Mucosa of gallbladder (tissue), 1 donor: ENCODE measurements around the gene DLK1. TPM values are rescaled to one million over a fixed set of nuclear protein-coding genes. Genes with fewer than 3 reads are reported as not detected.

Experiments used
- DNase-seq: peaks from one replicate; pipeline ENCODE4 v3.0.0-alpha.2; 2020; ENCODE audit warnings: low spot score
- total RNA-seq: library from RNA; stranded (reverse); gene quantifications from one replicate; pipeline ENCODE4 v1.2.1, GENCODE V29; 2021
- donor health status: DM: no; HTN: no; CAD: no.

Gene DLK1
- total RNA-seq, 1 donor from 2014 or later = 7.0 TPM

DNA sequence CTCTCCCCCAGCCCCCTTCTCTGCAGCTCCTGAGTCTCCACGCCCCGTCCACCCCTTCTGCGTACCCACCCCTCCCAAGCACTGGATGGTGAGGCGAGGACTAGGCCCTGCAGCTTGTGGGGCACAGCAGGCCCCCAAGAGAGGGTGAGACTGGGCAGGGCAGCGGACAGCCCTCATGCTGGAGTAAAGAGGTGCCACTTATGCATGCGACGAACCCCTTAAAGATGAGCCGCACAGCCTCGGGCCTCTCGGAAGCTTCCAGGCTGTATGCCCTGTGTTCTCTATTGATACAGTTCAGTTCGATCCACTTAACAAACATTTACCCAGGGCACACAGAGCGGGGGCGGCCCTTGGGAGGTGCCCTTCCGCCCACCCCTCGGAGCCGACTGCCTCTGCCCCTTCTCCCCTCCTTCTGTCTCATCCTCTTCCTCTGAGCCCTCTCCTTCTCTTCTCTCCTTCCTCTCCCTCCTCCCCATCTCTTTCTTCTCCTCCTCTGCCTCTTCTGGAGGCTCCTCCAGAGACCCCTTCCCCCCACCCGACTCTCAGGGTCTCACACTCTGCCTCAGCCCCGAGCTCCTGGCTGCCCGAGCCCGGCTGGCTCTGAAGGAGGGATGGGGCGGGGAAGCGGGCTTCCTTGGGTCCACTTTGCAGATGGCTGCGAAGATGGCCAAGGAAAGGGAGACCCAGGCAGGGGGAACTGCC, 32.7 kb upstream of the DLK1 start:
- no peak for DNase-seq

DNA sequence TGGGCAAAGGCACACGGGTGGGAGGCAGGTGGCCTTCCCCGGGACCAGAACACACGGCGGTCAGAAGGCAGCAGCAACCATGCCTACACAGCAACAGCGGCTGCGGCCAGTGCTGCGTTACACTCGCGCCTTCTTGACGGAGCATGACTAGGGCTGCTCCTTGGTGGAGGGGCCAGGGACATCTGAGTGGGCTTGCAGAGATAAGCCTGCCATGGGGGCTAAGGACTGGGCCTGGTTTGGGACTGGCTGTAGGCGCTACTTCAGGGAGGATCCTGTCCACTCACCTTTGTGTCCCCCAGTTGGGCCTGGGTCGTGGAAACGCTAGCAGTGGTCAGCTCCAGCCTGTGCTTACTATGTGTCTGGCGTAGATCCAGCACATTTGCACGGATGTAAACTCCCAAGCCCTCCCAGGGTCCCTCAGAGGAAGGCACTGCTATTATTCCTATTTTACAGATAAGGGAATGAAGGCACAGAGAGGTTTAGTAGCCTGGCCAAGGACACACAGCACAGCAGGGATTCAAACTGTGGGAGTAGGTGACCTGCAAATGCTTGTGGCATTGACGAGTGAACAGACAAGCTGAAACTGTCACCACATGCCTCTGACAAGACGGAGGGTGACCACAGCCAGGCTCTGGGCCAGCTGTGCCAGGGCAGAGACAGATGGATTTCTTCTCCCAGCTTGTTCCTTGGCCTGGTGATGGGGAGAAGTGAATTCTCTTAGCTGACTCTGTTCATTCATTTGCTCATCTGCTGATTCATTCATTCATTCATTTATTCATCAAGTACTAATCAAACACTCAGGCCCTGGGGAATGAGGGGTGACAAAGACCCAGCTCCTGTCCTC, 31.9 kb upstream of the DLK1 start:
- DNase-seq = no peak

GRCh38 chr14:100695423-100695738, 31.3 kb upstream of the DLK1 start:
- no peak for DNase-seq

GRCh38 chr14:100696008-100696407, 30.7 kb upstream of the DLK1 start:
- DNase-seq = no peak

DNA sequence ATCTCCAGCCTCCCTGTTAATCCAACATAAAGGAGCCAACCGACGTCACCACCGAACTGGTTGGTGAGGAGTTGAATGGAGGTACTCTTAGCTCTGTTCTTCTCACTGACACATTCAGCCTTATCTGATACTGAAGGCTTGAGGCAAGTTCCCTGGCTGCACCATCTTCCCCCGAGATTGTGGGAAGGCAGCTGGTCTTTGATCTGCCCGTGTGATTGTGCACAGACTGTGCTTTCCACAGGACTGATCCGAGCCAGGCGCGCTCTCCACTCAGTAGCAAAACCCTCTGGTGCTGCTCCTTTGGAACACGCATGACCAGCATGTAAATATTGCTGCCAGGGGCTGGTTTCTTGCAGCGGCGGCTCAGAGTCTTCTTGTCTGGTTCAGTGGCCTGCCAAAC, 30.1 kb upstream of the DLK1 start:
- peak; percentile 67 for DNase-seq

GRCh38 chr14:100698066-100698465, 28.6 kb upstream of the DLK1 start:
- DNase-seq = no peak

DNA sequence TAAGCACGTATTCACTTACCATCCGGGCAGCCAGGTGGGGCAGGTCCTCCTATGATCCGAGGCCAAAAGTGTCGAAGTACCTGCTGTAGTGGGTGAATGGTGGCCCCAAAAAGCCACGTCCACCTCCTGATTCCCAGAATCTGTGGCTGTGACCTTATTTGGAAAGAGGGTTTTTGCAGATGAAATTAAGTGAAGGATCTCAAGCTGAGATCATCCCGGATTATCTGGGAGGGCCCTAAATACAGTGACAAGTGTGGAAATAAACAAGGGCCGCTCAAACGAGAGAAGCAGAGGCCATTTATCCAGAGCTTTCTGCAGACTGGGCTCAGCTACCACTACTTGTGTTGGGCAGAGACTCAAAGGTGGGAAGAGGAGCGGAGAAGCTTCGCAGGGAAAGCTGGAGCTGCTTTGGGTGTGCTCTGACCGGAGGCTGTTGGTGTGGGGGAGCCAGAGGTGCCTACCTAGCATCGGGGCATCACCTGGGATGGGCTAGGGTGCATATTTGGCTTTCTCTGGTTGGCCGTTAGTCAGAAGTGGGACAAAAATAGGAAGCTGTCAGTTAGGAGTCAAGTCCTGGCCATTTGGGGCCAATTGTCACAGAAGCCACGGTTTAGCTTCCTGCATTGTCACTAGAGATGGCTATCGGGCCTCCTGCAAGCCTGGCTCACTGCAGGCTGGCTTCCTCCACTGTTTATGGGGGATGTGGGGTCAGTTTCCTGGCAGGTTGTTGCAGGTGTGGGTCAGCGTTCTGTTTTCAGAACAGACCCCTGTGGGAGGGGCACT, 27.8 kb upstream of the DLK1 start:
- DNase-seq = no peak

DNA sequence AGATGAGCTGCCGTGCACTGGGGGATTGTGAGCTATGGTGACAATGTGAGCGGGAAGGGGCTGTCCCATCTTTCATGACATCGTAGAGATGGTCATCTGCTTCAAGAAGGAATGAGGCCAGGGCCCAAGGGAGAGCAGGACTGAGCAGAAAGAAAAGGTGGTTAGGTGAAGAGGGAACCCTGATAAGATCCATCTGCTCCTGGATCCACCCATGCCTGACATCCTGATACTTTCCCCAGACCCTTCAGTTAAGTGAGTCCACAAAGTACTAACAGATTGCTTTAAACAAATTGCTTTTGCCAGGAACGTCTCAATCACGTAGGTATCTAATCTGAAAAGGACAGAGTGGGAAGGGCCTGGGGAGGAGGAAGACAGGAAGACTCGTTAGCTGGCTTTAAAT, 25.4 kb upstream of the DLK1 start:
- DNase-seq = no peak

- DNase-seq = no peak
These were observed 24.1 kb upstream of the DLK1 start for GRCh38 chr14:100702590-100702989.

- peak; percentile 34 for DNase-seq
These were observed 23.1 kb upstream of the DLK1 start for GRCh38 chr14:100703386-100704220.

GRCh38 chr14:100706200-100706599, 20.5 kb upstream of the DLK1 start:
- no peak for DNase-seq

DNA sequence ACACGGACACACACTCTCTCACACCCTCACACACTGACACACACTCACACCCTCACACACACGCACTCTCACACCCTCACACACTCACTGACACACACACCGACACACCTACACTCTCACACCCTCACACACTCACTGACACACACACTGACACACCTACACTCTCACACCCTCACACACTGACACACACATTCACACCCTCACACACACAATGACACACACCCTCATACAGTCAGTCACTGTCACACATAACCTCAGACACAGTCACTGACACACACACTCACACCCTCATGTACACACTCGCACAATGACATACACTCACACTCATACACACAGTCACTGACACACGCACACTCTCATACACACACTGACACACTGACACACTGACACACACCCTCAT, 19.8 kb upstream of the DLK1 start:
- DNase-seq = no peak

GRCh38 chr14:100708425-100709288, 18.0 kb upstream of the DLK1 start:
- DNase-seq = peak; percentile 81

- DNase-seq = no peak
These were observed 17.1 kb upstream of the DLK1 start for GRCh38 chr14:100709289-100710284.

DNA sequence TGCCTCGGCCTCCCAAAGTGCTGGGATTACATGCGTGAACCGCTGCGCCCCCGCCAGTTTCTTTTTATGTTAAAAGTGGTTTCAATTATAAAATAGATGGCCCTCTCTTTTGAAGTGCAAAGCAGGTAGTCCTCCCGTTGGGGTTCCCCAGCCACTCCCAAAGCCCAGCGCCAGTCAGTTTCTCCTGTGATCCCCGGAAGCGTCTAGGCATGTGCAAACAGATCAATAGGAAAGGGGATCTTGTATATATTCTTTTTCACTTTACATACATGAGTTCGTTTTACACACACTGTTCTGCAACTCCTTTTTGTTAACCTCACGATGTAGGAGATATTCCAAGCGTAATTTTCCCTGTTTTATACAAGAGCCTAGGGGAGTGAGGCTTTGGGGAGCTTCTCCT, 16.3 kb upstream of the DLK1 start:
- DNase-seq = no peak

- DNase-seq = no peak
These were observed 15.7 kb upstream of the DLK1 start for GRCh38 chr14:100710826-100711462.

- DNase-seq = no peak
These were observed 15.2 kb upstream of the DLK1 start for GRCh38 chr14:100711493-100711892.

GRCh38 chr14:100712490-100712889, 14.2 kb upstream of the DLK1 start:
- DNase-seq = no peak

DNA sequence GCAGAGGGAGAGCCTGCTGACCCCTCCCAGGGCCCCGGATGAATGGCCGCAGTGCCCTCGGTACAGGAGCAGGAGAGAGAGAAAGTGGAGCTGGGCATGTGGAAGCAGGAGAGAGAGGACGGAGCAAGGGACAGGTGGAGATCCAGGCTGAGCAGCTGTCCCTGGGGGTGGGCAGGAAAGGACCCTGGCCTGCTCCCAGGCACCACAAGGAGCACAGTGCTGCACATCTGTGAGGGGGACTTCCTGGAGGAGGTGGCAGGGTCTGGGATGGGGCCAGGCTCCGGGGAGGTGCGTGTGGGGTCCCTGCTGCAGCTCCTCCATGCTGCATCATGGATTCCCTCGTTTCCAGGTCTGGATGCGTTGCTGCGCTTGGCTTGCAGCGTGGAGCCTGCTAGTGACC, 13.0 kb upstream of the DLK1 start:
- no peak for DNase-seq
